Activated T-cell treated with anti-CD3 and anti-CD28 coated beads, Interleukin-2, amount 50 U/mL, for 24 hours (primary cell): ENCODE measurements around the gene CD2.

ENCODE experiments used
- DNase-seq: peaks from one replicate; pipeline ENCODE4 v3.0.0-alpha.2; 2020
- H3K27ac Mint-ChIP-seq: 2 replicates; pipeline ENCODE4 v1.8.0; 2020; ENCODE audit warnings: mild to moderate bottlenecking, mixed read lengths
- H3K27me3 Mint-ChIP-seq: 2 replicates; pipeline ENCODE4 v1.8.0; 2020; ENCODE audit warnings: mixed read lengths
- H3K36me3 Mint-ChIP-seq: 2 replicates; pipeline ENCODE4 v1.8.0; 2020; ENCODE audit warnings: low read depth, mixed read lengths
- H3K4me1 Mint-ChIP-seq: 2 replicates; pipeline ENCODE4 v1.8.0; 2020; ENCODE audit warnings: low read depth, mixed read lengths
- H3K4me3 Mint-ChIP-seq: 2 replicates; pipeline ENCODE4 v1.8.0; 2020; ENCODE audit warnings: mild to moderate bottlenecking, moderate library complexity, mixed read lengths
- H3K9me3 Mint-ChIP-seq: 2 replicates; pipeline ENCODE4 v1.8.0; 2020; ENCODE audit warnings: mixed read lengths

Gene CD2

GRCh38 chr1:116770625-116771024 lies 16.4 kb downstream of the CD2 start:
- peak overlapping the region; percentile 100 for H3K27ac Mint-ChIP-seq
- peaks cover 85% of the 10 kb centered on the region for H3K4me1 Mint-ChIP-seq
- peaks cover 6% of the 10 kb centered on the region for H3K9me3 Mint-ChIP-seq
- no peak for DNase-seq
- peak overlapping the region; percentile 94 for H3K4me3 Mint-ChIP-seq
- H3K27me3 Mint-ChIP-seq: no peaks in the 10 kb centered on the region
- peaks cover 91% of the 10 kb centered on the region for H3K36me3 Mint-ChIP-seq

GRCh38 chr1:116771997-116772647 lies 17.9 kb downstream of the CD2 start:
- Mint-ChIP-seq H3K27ac (peak overlapping the region; percentile 100), H3K36me3 (peaks cover 88% of the 10 kb centered on the region), H3K27me3 (no peaks in the 10 kb centered on the region), H3K9me3 (peaks cover 6% of the 10 kb centered on the region), H3K4me3 (peak overlapping the region; percentile 94), H3K4me1 (peaks cover 81% of the 10 kb centered on the region)
- DNase-seq: no peak

GRCh38 chr1:116772648-116773045 lies 18.4 kb downstream of the CD2 start:
- H3K4me3 Mint-ChIP-seq: peak overlapping the region; percentile 94
- H3K36me3 Mint-ChIP-seq: peaks cover 86% of the 10 kb centered on the region
- DNase-seq: no peak
- H3K9me3 Mint-ChIP-seq: peaks cover 6% of the 10 kb centered on the region
- H3K27me3 Mint-ChIP-seq: no peaks in the 10 kb centered on the region
- peak overlapping the region; percentile 100 for H3K27ac Mint-ChIP-seq
- H3K4me1 Mint-ChIP-seq: peaks cover 83% of the 10 kb centered on the region

GRCh38 chr1:116775116-116775752 lies 21.0 kb downstream of the CD2 start:
- DNase-seq: no peak
- H3K9me3 Mint-ChIP-seq: peaks cover 6% of the 10 kb centered on the region
- peaks cover 61% of the 10 kb centered on the region for H3K36me3 Mint-ChIP-seq
- peaks cover 75% of the 10 kb centered on the region for H3K4me1 Mint-ChIP-seq
- H3K27me3 Mint-ChIP-seq: no peaks in the 10 kb centered on the region
- H3K27ac Mint-ChIP-seq: peak overlapping the region; percentile 41
- H3K4me3 Mint-ChIP-seq: peak overlapping the region; percentile 47

GRCh38 chr1:116777831-116778830 lies 23.9 kb downstream of the CD2 start:
- H3K4me1 Mint-ChIP-seq: peaks cover 50% of the 10 kb centered on the region
- DNase-seq: no peak
- H3K4me3 Mint-ChIP-seq: peak overlapping the region; percentile 56
- H3K27ac Mint-ChIP-seq: peak overlapping the region; percentile 90
- no peaks in the 10 kb centered on the region for H3K27me3 Mint-ChIP-seq
- H3K9me3 Mint-ChIP-seq: peaks cover 2% of the 10 kb centered on the region
- H3K36me3 Mint-ChIP-seq: peaks cover 40% of the 10 kb centered on the region

- no peak for DNase-seq
- no peaks in the 10 kb centered on the region for H3K27me3 Mint-ChIP-seq
- H3K4me1 Mint-ChIP-seq: peaks cover 43% of the 10 kb centered on the region
- peaks cover 20% of the 10 kb centered on the region for H3K36me3 Mint-ChIP-seq
- no peak overlapping the region for H3K4me3 Mint-ChIP-seq
- no peak overlapping the region for H3K27ac Mint-ChIP-seq
- peaks cover 4% of the 10 kb centered on the region for H3K9me3 Mint-ChIP-seq
Observed at GRCh38 chr1:116781034-116781433, 26.8 kb downstream of the CD2 start.

- no peak for DNase-seq
- peaks cover 29% of the 10 kb centered on the region for H3K4me1 Mint-ChIP-seq
- H3K36me3 Mint-ChIP-seq: peaks cover 15% of the 10 kb centered on the region
- peaks cover 19% of the 10 kb centered on the region for H3K9me3 Mint-ChIP-seq
- no peaks in the 10 kb centered on the region for H3K27me3 Mint-ChIP-seq
- no peak overlapping the region for H3K4me3 Mint-ChIP-seq
- peak overlapping the region; percentile 67 for H3K27ac Mint-ChIP-seq
Observed at GRCh38 chr1:116785006-116785405, 30.8 kb downstream of the CD2 start.

- H3K4me3 Mint-ChIP-seq: no peak overlapping the region
- peaks cover 27% of the 10 kb centered on the region for H3K9me3 Mint-ChIP-seq
- H3K4me1 Mint-ChIP-seq: peaks cover 34% of the 10 kb centered on the region
- DNase-seq: no peak
- H3K27me3 Mint-ChIP-seq: no peaks in the 10 kb centered on the region
- H3K36me3 Mint-ChIP-seq: peaks cover 13% of the 10 kb centered on the region
- H3K27ac Mint-ChIP-seq: no peak overlapping the region
Observed at GRCh38 chr1:116786049-116786448, 31.8 kb downstream of the CD2 start.

GRCh38 chr1:116791727-116792126 lies 37.5 kb downstream of the CD2 start:
- DNase-seq: no peak
- Mint-ChIP-seq H3K36me3 (peaks cover 19% of the 10 kb centered on the region), H3K27me3 (no peaks in the 10 kb centered on the region), H3K4me1 (peaks cover 61% of the 10 kb centered on the region), H3K9me3 (peaks cover 17% of the 10 kb centered on the region), H3K4me3 (no peak overlapping the region), H3K27ac (peak overlapping the region; percentile 33)

- peak overlapping the region; percentile 5 for H3K27ac Mint-ChIP-seq
- peaks cover 32% of the 10 kb centered on the region for H3K36me3 Mint-ChIP-seq
- no peaks in the 10 kb centered on the region for H3K27me3 Mint-ChIP-seq
- H3K4me3 Mint-ChIP-seq: no peak overlapping the region
- peaks cover 18% of the 10 kb centered on the region for H3K9me3 Mint-ChIP-seq
- DNase-seq: no peak
- H3K4me1 Mint-ChIP-seq: peaks cover 65% of the 10 kb centered on the region
Observed at GRCh38 chr1:116793357-116793935, 39.2 kb downstream of the CD2 start.

GRCh38 chr1:116794371-116794770 lies 40.1 kb downstream of the CD2 start:
- DNase-seq: no peak
- H3K4me3 Mint-ChIP-seq: no peak overlapping the region
- no peaks in the 10 kb centered on the region for H3K27me3 Mint-ChIP-seq
- H3K9me3 Mint-ChIP-seq: peaks cover 18% of the 10 kb centered on the region
- no peak overlapping the region for H3K27ac Mint-ChIP-seq
- H3K36me3 Mint-ChIP-seq: peaks cover 40% of the 10 kb centered on the region
- H3K4me1 Mint-ChIP-seq: peaks cover 69% of the 10 kb centered on the region

- Mint-ChIP-seq H3K4me1 (peaks cover 71% of the 10 kb centered on the region), H3K27ac (no peak overlapping the region), H3K27me3 (no peaks in the 10 kb centered on the region), H3K4me3 (no peak overlapping the region), H3K36me3 (peaks cover 44% of the 10 kb centered on the region), H3K9me3 (peaks cover 15% of the 10 kb centered on the region)
- DNase-seq: no peak
Observed at GRCh38 chr1:116794804-116795481, 40.7 kb downstream of the CD2 start.

- Mint-ChIP-seq H3K4me1 (peaks cover 71% of the 10 kb centered on the region), H3K27ac (no peak overlapping the region), H3K36me3 (peaks cover 49% of the 10 kb centered on the region), H3K9me3 (peaks cover 9% of the 10 kb centered on the region), H3K4me3 (no peak overlapping the region), H3K27me3 (no peaks in the 10 kb centered on the region)
- no peak for DNase-seq
Observed at GRCh38 chr1:116795482-116795829, 41.2 kb downstream of the CD2 start.

- DNase-seq: no peak
- H3K27me3 Mint-ChIP-seq: no peaks in the 10 kb centered on the region
- H3K4me1 Mint-ChIP-seq: peaks cover 91% of the 10 kb centered on the region
- peak overlapping the region; percentile 86 for H3K4me3 Mint-ChIP-seq
- peaks cover 60% of the 10 kb centered on the region for H3K36me3 Mint-ChIP-seq
- peak overlapping the region; percentile 93 for H3K27ac Mint-ChIP-seq
- H3K9me3 Mint-ChIP-seq: no peaks in the 10 kb centered on the region
Observed at GRCh38 chr1:116804736-116805135, 50.5 kb downstream of the CD2 start.
